IPS DF 4.7 (cell line): ENCODE results near the gene PKD1L1.
A peak's percentile ranks its signal among the peaks of the same experiment; 100 is the strongest.

Source experiments
- DNase-seq: peaks from one replicate; pipeline ENCODE4 v3.0.0-alpha.2; 2013; ENCODE audit warnings: low spot score; ENCODE audit errors: extremely low read depth

The PKD1L1 gene

GRCh38 chr7:47877336-47877735, 70.9 kb downstream of the PKD1L1 start:
- no peak for DNase-seq

GRCh38 chr7:47875998-47876744, 72.1 kb downstream of the PKD1L1 start:
- DNase-seq: no peak

GRCh38 chr7:47875406-47875805, 72.9 kb downstream of the PKD1L1 start:
- DNase-seq: no peak

GRCh38 chr7:47873762-47874161, 74.5 kb downstream of the PKD1L1 start:
- no peak for DNase-seq

- DNase-seq: no peak
These were observed 81.0 kb downstream of the PKD1L1 start for GRCh38 chr7:47867286-47867685.

GRCh38 chr7:47866120-47866519, 82.1 kb downstream of the PKD1L1 start:
- DNase-seq: no peak

GRCh38 chr7:47852330-47853245, 95.7 kb downstream of the PKD1L1 start:
- peak; percentile 9 for DNase-seq

GRCh38 chr7:47847207-47847606, 101.1 kb downstream of the PKD1L1 start:
- no peak for DNase-seq

- no peak for DNase-seq
These were observed 102.0 kb downstream of the PKD1L1 start for GRCh38 chr7:47846138-47846836.

- no peak for DNase-seq
These were observed 104.0 kb downstream of the PKD1L1 start for GRCh38 chr7:47844311-47844710.

- no peak for DNase-seq
These were observed 105.0 kb downstream of the PKD1L1 start for GRCh38 chr7:47843291-47843690.

GRCh38 chr7:47839381-47839780, 108.9 kb downstream of the PKD1L1 start:
- no peak for DNase-seq

- no peak for DNase-seq
These were observed 110.4 kb downstream of the PKD1L1 start for GRCh38 chr7:47837826-47838225.

GRCh38 chr7:47836503-47837202, 111.6 kb downstream of the PKD1L1 start:
- no peak for DNase-seq

GRCh38 chr7:47836080-47836479, 112.2 kb downstream of the PKD1L1 start:
- DNase-seq: no peak

- no peak for DNase-seq
These were observed 115.1 kb downstream of the PKD1L1 start for GRCh38 chr7:47833211-47833610.

- DNase-seq: no peak
These were observed 116.1 kb downstream of the PKD1L1 start for GRCh38 chr7:47832105-47832715.

GRCh38 chr7:47830015-47830414, 118.3 kb downstream of the PKD1L1 start:
- DNase-seq: no peak

- no peak for DNase-seq
These were observed 120.4 kb downstream of the PKD1L1 start for GRCh38 chr7:47827871-47828270.

GRCh38 chr7:47827351-47827756, 120.9 kb downstream of the PKD1L1 start:
- no peak for DNase-seq

- no peak for DNase-seq
These were observed 121.5 kb downstream of the PKD1L1 start for GRCh38 chr7:47826754-47827153.
